ENCODE results near the gene ACTN1.

Gene ACTN1

GRCh38 chr14:68951035-68951797, 27.9 kb downstream of the ACTN1 start:
- DNase-seq (ENCODE audit: low read depth in 2 of 2) = no peak

DNA sequence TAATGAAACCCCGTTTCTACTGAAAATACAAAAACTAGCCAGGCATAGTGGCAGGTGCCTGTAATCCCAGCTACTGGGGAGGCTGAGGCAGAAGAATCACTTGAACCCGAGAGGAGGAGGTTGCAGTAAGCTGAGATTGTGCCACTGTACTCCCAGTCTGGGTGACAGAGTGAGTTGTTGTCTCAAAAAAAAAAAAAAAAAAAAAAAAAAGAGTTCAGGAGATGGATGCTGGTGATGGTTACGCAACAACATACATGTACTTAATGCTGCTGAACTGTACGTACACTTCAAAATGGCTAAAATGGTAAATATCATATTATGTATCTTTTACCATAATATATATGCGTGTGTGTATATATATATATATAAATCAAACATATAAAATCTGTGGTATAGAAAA, 29.0 kb downstream of the ACTN1 start:
- no peak for DNase-seq (ENCODE audit: low read depth in 2 of 2)

- DNase-seq (ENCODE audit: low read depth in 2 of 2) = no peak
Measured at GRCh38 chr14:68949601-68949965, 29.5 kb downstream of the ACTN1 start.

DNA sequence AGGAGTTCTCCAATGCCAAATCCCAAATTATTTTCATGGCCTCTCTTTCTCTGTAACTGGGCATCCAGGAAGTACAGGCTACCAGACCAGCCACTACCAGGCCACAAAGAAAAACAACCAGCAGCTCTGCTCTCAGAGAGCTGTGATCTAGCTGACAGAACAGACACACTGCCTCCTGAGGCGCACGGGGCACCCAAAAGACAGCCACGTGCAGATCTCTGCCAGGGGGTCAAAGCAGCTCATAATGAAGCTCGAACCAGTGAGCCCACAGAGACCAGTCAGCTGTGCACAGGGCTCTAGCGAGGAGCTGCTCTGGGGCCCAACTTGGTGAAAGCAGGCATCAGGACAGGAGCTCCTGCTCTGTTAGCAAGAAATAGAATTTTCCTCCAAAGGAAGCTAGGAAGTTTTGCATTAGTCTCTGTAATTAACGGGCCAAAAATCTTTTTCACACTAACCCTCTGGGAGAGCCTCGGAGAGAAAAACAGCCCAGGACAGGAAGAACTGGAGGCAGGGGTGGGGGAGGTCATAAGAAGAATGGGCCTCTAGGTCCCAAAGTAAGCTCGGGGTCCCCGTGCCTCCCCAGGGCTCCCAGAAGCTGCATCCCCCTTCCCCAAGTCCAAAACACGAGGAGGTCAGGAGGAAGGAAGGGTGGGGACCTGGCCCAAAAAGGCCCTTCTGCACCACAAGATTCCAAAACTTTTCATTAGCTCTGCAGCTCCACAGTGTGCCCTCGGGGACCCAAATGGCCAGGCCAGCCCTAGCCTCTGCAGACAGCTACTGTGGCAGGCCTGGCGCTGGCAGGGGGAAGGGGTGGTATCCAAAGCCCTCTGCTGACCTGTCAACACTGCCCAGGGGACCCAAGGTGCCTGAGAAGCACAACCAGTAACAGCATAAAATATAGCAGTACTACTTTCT, 30.2 kb downstream of the ACTN1 start:
- no peak for DNase-seq (ENCODE audit: low read depth in 2 of 2)

GRCh38 chr14:68947802-68948201, 31.3 kb downstream of the ACTN1 start:
- DNase-seq (ENCODE audit: low read depth in 2 of 2) = no peak

GRCh38 chr14:68946489-68946822, 32.6 kb downstream of the ACTN1 start:
- DNase-seq (ENCODE audit: low read depth in 2 of 2) = no peak

GRCh38 chr14:68945585-68946488, 33.3 kb downstream of the ACTN1 start:
- DNase-seq (ENCODE audit: low read depth in 2 of 2) = no peak

DNA sequence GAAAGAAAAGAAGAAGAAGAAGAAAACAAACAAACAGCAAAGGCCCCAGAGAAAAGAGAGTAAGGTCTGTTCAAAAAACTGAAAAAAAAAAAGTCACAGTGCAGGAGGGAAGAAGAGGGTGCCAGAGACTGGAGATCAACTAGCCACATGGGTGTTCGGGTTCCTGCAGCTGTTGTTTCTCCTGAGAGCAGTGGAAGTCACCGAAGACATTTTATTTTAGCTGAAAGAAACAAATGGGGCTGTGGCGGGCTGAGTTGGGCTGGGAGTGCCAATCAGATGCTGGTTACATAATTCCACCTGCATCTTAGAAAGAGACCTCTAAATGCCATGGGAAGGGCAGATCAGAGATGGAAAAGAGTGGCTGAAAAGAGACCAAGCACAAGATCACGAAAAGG, 33.9 kb downstream of the ACTN1 start:
- DNase-seq (ENCODE audit: low read depth in 2 of 2) = no peak

GRCh38 chr14:68944162-68944561, 34.9 kb downstream of the ACTN1 start:
- no peak for DNase-seq (ENCODE audit: low read depth in 2 of 2)

- no peak for DNase-seq (ENCODE audit: low read depth in 2 of 2)
Measured at GRCh38 chr14:68943107-68943506, 36.0 kb downstream of the ACTN1 start.

- no peak for DNase-seq (ENCODE audit: low read depth in 2 of 2)
Measured at GRCh38 chr14:68942296-68943035, 36.6 kb downstream of the ACTN1 start.

DNA sequence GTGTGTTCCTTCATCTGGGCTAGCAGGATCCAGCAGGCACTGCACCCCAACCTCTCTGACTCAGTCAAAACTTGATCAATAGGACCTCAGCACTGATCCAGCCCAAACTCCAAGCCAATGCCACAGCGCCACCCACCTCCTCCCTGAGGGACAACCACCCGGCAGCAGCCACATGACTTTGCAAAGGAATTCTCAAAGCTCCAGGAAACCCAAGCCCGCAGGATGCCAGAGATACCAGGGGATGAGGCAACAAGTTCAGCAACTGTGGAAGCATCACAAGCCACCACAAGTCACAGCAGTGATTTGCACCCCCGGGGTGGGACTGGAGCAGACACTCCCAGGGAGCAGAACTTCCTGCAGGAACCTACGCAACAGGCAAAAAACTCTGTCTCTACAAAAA, 37.3 kb downstream of the ACTN1 start:
- DNase-seq (ENCODE audit: low read depth in 2 of 2) = no peak

- DNase-seq (ENCODE audit: low read depth in 2 of 2) = no peak
Measured at GRCh38 chr14:68940614-68941185, 38.4 kb downstream of the ACTN1 start.

- no peak for DNase-seq (ENCODE audit: low read depth in 2 of 2)
Measured at GRCh38 chr14:68939893-68940613, 39.0 kb downstream of the ACTN1 start.

DNA sequence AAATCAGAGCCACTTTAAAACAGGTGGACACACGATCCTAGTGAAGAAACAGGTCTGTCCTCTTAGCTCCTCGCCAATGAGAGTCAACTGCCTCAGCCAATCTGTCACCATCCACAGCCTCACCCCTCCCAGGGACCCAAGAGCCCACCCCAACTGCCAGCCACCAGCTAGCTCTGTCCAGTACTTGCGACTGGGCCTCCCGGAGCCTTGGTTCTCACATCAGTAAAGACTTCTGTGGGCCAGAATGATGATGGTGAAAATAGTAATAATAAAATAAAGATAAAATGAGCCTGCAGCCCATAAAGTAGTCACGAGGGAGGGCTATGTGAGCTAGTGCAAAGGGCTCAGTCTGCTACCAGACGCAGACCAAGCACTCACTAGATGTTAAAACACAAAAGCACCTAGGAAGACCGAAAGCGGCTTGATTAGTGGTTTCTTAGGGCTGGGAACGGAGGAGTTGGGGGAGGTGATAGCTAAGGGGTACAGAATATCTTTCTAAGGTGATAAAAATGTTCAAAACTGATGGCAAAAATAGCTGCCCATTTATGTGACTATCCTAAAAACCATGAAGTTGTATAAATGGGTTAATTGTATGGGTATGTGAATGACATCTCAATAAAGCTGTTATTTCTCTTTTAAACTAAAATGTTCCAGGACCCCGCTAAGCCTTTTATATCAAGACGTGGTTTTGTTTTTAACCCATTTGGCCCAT, 39.8 kb downstream of the ACTN1 start:
- no peak for DNase-seq (ENCODE audit: low read depth in 2 of 2)

- no peak for DNase-seq (ENCODE audit: low read depth in 2 of 2)
Measured at GRCh38 chr14:68938271-68939150, 40.6 kb downstream of the ACTN1 start.

GRCh38 chr14:68937471-68938270, 41.4 kb downstream of the ACTN1 start:
- no peak for DNase-seq (ENCODE audit: low read depth in 2 of 2)

GRCh38 chr14:68936980-68937379, 42.1 kb downstream of the ACTN1 start:
- no peak for DNase-seq (ENCODE audit: low read depth in 2 of 2)

Data from stimulated activated CD8-positive, alpha-beta memory T cell treated with anti-CD3 and anti-CD28 coated beads, Interleukin-7, amount 100 ng/mL, for 1 hour (primary cell).